Renal cortical epithelial cell (primary cell): ENCODE data around the gene DOCK4. TPM values are rescaled to one million over a fixed set of nuclear protein-coding genes. Genes with fewer than 3 reads are reported as not detected.

ENCODE experiments used
- DNase-seq: peaks from one replicate; pipeline ENCODE4 v3.0.0-alpha.2; 2011; ENCODE audit warnings: low read depth
- total RNA-seq: library from RNA; depleted of rRNA; stranded (reverse); fragments of >200 nt; gene quantifications from 2 replicates; pipeline ENCODE4 v1.2.3, GENCODE V29; 2014

DOCK4 gene
- total RNA-seq, 1 donor from 2014 or later = 50.4 TPM

DNA sequence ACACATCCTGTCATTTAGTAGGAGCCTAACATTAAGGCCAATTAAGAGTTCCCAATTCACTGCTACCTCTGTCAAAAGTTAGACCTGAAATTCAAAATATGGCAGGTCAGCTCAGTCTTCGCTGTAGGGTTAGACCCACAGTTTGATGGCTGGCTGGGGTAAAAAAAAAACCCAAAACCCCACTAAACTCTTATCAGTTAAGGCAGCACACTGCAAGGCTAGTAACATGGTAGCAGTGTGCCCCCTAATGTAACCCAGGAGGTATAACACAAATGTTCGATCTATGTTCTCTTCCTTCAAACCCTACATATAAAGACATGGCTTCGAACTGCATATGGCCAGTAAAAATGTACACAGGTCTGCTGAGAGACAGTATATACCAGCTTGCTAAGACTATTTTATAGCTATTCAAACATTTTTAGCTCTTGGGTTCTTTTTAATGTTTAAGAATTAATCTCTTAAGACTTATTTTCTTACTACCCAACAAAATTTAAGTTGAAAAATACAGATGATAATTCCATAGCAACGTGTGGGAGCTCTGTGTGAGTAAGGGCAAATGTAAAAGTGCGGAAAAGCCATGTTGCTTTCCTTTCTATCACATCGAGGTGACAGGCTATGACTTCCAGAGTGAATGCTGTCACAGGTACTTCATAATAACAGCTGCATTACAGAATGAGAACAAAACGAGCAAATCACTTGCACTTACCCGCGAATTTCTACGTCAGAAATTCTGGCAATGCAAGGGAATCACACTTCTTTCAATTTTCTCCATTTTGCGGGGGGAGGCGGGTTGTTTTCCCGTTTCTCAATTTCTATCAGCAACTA lies 475.5 kb downstream of the DOCK4 start:
- peak; percentile 37 for DNase-seq

GRCh38 chr7:111730057-111730456 lies 476.1 kb downstream of the DOCK4 start:
- no peak for DNase-seq

GRCh38 chr7:111729483-111729882 lies 476.7 kb downstream of the DOCK4 start:
- DNase-seq = no peak

GRCh38 chr7:111728635-111728995 lies 477.6 kb downstream of the DOCK4 start:
- no peak for DNase-seq

DNA sequence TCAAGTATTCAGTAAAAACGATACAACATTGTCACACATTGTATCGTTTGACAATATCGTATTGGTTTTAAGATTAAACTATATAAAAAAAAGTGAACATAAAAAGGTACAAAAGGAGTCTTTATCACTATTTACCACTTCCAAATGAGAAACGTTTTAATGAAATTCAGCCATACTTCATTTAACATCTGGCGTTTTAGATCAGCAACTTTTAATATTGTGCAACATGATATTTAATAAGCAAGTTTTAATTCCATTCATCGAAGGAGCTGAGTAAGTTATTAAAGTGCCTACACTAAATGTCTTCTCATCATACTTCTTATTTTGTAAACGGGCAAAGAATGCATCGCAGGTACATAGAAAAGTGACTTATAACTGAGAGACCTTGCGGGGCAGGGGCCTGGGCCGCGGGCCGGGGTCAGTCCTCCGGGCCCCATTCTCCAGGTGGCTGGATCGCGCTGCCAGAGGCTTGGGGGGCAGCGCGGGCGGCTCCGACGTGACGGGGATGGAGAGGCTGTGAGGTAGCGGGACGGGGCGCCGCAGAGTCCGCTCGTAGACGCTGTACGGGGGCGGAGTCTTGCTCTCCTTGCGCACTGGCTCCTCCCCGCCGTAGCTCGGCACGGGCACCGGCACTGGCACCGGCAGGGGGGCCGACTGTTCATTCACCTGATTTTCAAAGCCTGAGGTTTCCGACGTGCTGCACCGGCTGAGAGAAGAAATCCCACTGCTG lies 478.1 kb downstream of the DOCK4 start:
- no peak for DNase-seq

- DNase-seq = no peak
Observed at GRCh38 chr7:111718886-111719285, 487.3 kb downstream of the DOCK4 start.

- DNase-seq = peak; percentile 74
Observed at GRCh38 chr7:111711426-111712065, 494.7 kb downstream of the DOCK4 start.

GRCh38 chr7:111710839-111711380 lies 495.3 kb downstream of the DOCK4 start:
- DNase-seq = no peak

GRCh38 chr7:111708072-111708471 lies 498.1 kb downstream of the DOCK4 start:
- DNase-seq = no peak

GRCh38 chr7:111705807-111706206 lies 500.4 kb downstream of the DOCK4 start:
- no peak for DNase-seq

DNA sequence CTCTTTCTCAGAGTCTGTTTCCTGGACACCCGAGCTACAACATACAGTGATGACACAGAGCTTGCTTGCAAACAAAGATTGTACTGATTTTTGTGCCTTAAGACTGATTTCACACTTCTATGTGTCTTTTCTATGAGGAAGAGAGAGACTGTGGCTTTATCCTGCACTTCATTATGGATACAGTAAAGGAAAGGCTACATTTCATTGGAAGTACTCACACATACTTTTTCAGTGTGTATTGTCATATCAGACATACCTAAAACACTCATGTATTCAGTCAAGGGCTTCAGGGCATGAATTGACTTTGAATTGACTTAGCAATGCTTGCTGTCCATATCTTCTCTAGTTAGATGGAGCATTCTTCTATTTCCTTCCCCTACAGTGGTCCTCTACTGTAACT lies 508.4 kb downstream of the DOCK4 start:
- peak; percentile 5 for DNase-seq

DNA sequence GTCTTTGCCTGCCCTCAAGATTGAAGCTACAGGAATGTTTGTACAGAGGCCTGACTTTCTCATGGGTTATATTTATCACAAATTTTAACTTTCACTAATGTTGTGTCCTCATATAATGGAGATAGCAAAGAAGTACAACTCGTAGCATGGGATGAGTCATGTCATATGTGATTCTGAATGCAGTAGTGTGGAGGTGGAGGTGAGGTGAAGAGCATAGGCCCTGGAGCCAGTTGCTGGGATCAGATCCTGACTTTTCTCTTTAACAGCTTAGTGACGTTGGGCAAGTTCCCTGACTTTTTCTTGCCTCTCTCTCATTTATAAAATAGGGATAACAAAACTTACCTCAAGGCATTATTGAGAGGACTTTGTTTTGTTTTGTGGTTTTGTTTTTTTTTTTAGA lies 511.8 kb downstream of the DOCK4 start:
- DNase-seq = no peak

DNA sequence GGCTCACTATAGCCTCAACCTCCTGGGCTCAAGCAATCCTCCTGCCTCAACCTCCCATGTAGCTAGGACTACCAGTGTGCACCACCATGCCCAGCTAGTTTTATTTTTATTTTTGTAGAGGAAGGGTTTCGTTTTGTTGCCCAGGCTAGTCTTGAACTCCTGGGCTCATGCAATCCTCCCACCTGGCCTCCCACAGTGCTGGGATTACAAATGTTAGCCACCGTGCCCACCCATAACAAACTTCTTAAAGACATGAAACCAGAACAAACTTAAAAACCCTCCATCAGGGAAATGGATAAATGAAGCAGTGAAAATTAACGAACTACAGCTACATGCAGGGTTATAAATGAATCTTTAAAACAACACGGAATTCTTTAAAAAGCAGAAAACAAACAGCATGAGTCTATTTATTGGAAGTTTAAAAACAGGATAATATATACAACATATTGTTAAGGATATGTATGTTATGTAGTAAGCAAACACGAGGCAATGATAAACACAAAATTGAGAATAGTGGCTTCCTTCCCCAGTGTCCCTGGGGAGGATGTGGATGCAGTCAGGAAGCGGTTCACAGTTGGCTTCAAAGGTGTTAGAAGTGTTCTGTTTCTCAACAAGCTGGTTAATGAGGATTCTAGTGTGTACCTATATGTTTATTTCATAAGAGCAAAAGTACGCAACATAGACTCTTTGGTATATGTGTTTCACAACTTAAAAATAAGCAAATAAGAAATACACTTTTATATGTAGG lies 515.7 kb downstream of the DOCK4 start:
- DNase-seq = no peak

DNA sequence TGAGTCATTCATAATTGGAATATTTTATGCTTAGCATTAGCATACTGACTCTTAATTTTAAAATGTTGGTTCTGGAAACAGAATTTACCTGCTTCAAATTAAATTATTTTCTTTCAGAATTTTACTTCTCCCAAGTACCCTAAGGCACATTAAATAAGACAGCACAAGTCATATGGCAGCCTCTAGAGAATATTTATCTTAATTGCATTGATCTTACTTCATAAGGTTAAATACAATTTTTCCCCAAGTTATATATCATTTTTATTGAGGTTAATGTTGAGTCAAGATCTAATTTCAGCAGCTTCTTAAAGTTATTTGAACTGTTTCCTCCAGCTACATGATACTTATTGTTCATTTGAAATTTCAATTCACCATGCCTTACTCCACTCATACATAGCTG lies 520.9 kb downstream of the DOCK4 start:
- no peak for DNase-seq

DNA sequence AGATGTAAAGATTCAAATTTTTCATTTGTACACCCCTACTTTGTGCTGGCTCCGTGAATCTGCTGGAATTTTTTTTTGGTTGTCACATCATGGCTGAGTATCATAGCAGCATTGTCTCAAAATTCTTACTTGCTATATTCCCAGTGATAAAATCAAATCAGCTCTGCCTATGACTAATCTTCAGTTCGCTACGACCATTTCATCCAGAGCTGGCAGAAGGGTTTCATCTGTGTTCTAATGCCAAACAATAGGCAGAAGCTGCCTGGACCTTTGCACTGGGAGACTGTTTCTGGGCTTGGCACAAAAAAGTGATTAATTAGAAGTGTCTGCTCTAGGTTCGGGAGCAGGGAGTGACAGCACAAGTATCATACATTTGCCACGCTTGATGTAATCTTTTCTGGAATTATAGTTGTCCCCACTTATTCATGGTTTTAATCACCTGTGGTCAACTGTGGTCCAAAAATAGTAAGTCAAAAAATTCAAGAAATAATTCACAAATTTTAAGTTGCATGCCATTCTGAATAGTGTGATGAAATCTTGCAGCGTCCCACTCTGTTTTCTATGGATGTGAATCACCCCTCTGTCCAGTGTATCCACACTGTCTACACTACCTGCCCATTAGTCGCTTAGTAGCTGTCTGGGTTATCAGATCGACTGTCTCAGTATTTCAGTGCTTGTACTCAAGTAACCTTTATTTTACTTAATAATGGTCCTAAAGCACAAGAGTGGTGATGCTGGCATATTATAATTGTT lies 523.4 kb downstream of the DOCK4 start:
- no peak for DNase-seq

- DNase-seq = no peak
Observed at GRCh38 chr7:111681242-111681641, 525.0 kb downstream of the DOCK4 start.

GRCh38 chr7:111678986-111679385 lies 527.2 kb downstream of the DOCK4 start:
- DNase-seq = no peak

GRCh38 chr7:111678281-111678680 lies 527.9 kb downstream of the DOCK4 start:
- peak; percentile 33 for DNase-seq

GRCh38 chr7:111677848-111678247 lies 528.4 kb downstream of the DOCK4 start:
- peak; percentile 40 for DNase-seq

- no peak for DNase-seq
Observed at GRCh38 chr7:111676811-111677210, 529.4 kb downstream of the DOCK4 start.
